SK-N-SH (cell line): ENCODE results near the gene IFT20.

Experiments used
- CTCF ChIP-seq: fragments of 200-600 bp; sonication (generic); IDR thresholded peaks from 2 replicates; pipeline ENCODE4 v1.6.1; 2017; ENCODE audit warnings: antibody characterized with exemption, mild to moderate bottlenecking, moderate library complexity
- EZH2phosphoT487 ChIP-seq: fragments of 200-600 bp; sonication (generic); IDR thresholded peaks from 2 replicates; pipeline ENCODE4 v1.6.1; 2017; ENCODE audit warnings: low read depth, mixed run types, mild to moderate bottlenecking, antibody characterized with exemption, moderate library complexity, borderline replicate concordance
- FOSL2 ChIP-seq: IDR thresholded peaks from 2 replicates; pipeline ENCODE4 v1.4.0; 2012; ENCODE audit warnings: low read depth, mild to moderate bottlenecking, moderate library complexity, borderline replicate concordance
- GABPA ChIP-seq: IDR thresholded peaks from 2 replicates; pipeline ENCODE4 v1.4.0; 2012; ENCODE audit warnings: low read depth, mild to moderate bottlenecking
- JUND ChIP-seq: IDR thresholded peaks from 2 replicates; pipeline ENCODE4 v1.4.0; 2012
- MAX ChIP-seq: IDR thresholded peaks from 2 replicates; pipeline ENCODE4 v1.4.0; 2012; ENCODE audit warnings: low read depth
- NFIC ChIP-seq: IDR thresholded peaks from 2 replicates; pipeline ENCODE4 v1.4.0; 2012; ENCODE audit warnings: borderline replicate concordance
- PBX3 ChIP-seq: IDR thresholded peaks from 2 replicates; pipeline ENCODE4; 2012
- RAD21 ChIP-seq: IDR thresholded peaks from 2 replicates; pipeline ENCODE4 v1.6.1; 2012; ENCODE audit warnings: mild to moderate bottlenecking, low read length
- REST ChIP-seq: IDR thresholded peaks from 2 replicates; pipeline ENCODE4 v1.6.1; 2012; ENCODE audit warnings: mild to moderate bottlenecking, low read depth, low read length, moderate library complexity
- TAF1 ChIP-seq: IDR thresholded peaks from 2 replicates; pipeline ENCODE4 v1.6.1; 2012; ENCODE audit warnings: low read depth, mild to moderate bottlenecking, low read length, moderate library complexity, borderline replicate concordance
- USF1 ChIP-seq: IDR thresholded peaks from 2 replicates; pipeline ENCODE4 v1.4.0; 2012; ENCODE audit warnings: low read depth, borderline replicate concordance

GRCh38 chr17:28368306-28368831, 33.1 kb upstream of the IFT20 start:
- TF ChIP-seq MAX (no peak), GABPA (no peak), CTCF (no peak), FOSL2 (no peak), TAF1 (no peak), RAD21 (no peak), REST (no peak), USF1 (no peak), JUND (no peak), EZH2phosphoT487 (no peak), PBX3 (no peak), NFIC (no peak)
